ENCODE results near the gene CACNA2D3.
"Not testable (repeated sequence)": the region's sequence is repeated elsewhere in the genome, so short reads cannot be mapped to it uniquely, and the experiment has no call there.

The CACNA2D3 gene

DNA sequence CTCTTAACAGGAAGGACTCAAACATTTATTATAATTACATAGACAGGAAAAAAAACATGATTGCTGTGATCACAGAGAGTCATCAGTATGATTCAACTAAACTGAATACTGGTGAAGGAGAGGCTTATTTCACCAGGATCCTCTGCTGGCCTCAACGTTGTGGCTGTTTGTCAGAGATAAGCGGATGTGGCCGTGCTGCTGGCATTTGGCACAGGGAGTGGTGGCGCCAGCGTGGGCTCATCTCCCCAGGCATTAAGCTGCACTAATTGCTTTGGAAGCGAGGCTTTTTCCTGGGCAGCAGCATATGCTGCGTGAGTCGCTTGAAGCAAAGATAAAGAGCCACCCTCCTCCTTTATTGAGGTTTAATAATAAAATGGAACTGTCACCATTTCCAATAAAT lies 498.8 kb downstream of the CACNA2D3 start:
- TF ChIP-seq, protein P1, sequence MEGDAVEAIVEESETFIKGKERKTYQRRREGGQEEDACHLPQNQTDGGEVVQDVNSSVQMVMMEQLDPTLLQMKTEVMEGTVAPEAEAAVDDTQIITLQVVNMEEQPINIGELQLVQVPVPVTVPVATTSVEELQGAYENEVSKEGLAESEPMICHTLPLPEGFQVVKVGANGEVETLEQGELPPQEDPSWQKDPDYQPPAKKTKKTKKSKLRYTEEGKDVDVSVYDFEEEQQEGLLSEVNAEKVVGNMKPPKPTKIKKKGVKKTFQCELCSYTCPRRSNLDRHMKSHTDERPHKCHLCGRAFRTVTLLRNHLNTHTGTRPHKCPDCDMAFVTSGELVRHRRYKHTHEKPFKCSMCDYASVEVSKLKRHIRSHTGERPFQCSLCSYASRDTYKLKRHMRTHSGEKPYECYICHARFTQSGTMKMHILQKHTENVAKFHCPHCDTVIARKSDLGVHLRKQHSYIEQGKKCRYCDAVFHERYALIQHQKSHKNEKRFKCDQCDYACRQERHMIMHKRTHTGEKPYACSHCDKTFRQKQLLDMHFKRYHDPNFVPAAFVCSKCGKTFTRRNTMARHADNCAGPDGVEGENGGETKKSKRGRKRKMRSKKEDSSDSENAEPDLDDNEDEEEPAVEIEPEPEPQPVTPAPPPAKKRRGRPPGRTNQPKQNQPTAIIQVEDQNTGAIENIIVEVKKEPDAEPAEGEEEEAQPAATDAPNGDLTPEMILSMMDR (IDR thresholded peaks at IDR 0.05; ENCODE audit: insufficient read depth, missing control alignments), result no peak
- FAIRE-seq (peak; percentile 84), DNase-seq (ENCODE audit: insufficient read length, low spot score) (peak; percentile 42)

DNA sequence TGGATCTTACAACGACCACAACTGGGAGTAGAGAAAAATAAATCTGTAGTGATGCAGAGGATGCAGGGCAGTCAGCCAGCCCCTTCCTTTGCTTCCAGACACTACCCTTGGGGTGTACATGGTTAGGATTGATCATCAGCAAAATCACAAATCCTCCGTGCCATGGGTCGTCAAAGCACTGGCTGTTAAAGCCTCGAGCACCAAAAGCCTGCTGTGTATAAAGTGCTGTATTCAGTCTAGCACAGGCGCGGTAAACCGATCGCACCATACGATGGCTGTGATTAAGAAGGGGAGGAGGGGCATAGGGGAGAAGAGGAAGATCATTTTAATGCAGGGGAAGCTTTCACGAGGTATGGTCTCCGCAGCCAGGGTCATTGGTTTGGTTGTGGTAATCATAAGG lies 500.3 kb downstream of the CACNA2D3 start:
- no peak for DNase-seq (ENCODE audit: insufficient read length, low spot score)
- TF ChIP-seq, protein P1 (IDR thresholded peaks at IDR 0.05; ENCODE audit: insufficient read depth, missing control alignments), result no peak

DNA sequence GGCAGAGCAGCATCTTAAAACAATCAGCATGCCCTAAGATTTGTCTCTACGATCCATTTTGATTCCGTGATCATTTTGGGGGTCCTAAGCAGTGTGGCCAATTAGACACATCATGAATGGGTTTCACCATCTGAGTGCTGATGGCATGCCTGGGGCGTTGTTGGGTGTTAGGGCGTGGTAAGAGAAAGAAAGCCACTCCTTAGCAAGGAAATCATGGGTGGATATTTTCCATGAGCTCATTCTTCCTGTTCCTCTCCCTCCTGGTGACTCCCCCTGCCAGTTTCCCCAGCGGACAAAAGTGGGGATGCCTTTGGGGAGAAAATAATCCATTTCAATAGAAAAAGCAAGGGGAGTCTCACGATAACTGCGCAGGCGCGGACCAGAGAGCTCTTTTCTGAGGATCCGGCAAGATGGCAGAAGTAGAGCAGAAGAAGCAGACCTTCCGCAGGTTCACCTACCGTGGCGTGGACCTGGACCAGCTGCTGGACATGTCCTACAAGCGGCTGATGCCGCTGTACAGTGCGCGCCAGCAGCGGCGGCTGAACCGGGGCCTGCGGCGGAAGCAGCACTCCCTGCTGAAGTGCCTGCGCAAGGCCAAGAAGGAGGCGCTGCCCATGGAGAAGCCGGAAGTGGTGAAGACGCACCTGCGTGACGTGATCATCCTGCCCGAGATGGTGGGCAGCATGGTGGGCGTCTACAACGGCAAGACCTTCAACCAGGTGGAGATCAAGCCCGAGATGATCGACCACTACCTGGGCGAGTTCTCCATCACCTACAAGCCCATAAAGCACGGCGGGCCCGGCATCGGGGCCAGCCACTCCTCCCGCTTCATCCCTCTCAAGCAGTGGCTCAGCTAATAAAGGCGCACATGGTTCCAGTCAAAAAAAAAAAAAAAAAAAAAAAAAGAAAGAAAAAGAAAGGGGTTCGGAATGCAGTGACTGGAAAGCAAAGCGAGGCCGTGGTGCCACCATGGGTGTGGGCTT lies 503.7 kb downstream of the CACNA2D3 start:
- DNase-seq (ENCODE audit: insufficient read length, low spot score) (no peak), FAIRE-seq (no peak)

More for the DNA sequence above, 500.3 kb downstream of the CACNA2D3 start:
- FAIRE-seq, result no peak

DNA sequence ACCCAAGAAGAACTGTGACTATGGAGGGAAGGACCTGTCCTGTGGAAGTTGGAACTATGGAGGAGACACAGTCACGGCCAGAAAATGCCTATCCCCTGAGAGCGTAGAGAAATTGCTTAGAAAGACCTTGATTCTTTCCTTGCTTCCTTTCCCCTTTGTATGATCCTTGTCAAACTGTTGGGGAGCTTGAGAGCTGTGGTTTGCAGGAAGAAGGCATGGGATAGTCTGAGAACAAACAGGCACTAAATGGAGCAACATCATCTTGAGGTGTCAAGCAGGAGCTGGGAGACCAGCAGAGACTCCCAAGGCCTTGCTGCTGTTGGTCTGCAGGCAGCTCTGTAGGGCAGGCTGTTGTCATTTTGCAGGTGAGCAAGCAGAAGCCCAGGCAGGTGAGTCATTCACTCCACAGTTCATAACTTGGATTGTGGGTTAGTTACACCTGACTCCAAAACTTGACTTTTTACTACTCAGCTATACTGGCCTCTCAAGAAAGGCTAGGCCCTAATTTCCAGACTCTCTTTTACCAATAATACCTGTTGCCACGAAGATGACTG lies 506.6 kb downstream of the CACNA2D3 start:
- no peak for FAIRE-seq
- no peak for DNase-seq (ENCODE audit: insufficient read length, low spot score)
- TF ChIP-seq, protein P1 (IDR thresholded peaks at IDR 0.05; ENCODE audit: insufficient read depth, missing control alignments), result no peak

More for the DNA sequence above, 503.7 kb downstream of the CACNA2D3 start:
- TF ChIP-seq, protein P1 (IDR thresholded peaks at IDR 0.05; ENCODE audit: insufficient read depth, missing control alignments), result no peak

DNA sequence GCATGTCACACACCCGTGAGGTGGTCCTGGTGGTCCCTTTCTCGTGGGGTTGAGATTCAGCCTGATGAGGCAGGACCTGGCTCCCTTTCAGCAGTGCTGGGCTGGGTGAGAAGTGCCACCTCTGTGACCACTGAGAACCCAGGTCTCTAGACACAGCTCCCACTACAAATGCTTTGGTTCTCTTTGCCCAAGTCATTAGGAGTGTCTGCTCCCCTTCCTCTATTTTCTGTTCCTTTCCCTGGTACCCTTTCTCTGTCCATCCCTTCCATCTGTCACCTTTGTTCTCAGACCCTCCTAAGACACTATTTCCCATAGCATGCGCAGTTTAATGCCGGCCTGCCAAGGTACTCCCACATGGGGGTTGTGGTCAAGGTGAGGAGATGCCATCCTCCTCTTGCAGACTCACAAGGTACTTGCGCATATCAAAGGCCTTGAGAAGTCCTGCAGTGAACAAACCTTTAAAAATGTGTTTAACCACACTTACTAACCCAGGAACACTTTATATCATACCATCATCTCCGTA lies 507.8 kb downstream of the CACNA2D3 start:
- FAIRE-seq, result no peak
- DNase-seq (ENCODE audit: insufficient read length, low spot score), result no peak
- TF ChIP-seq, protein P1 (IDR thresholded peaks at IDR 0.05; ENCODE audit: insufficient read depth, missing control alignments), result no peak

DNA sequence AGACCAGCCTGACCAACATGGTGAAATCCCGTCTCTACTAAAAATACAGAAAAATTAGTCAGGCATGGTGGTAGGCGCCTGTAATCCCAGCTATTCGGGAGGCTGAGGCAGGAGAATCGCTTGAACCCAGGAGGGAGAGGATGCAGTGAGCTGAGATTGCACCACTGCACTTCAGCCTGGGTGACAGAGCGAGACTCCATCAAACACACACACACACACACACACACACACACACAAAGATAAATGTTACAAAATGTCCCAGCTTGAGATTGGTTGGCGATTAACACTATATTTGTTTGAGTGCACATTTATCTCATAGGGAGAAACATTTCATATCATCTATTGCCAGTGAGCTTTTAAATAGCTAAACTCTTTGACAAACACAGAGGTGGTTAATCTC lies 508.6 kb downstream of the CACNA2D3 start:
- DNase-seq (ENCODE audit: insufficient read length, low spot score); FAIRE-seq: not testable (repeated sequence)

DNA sequence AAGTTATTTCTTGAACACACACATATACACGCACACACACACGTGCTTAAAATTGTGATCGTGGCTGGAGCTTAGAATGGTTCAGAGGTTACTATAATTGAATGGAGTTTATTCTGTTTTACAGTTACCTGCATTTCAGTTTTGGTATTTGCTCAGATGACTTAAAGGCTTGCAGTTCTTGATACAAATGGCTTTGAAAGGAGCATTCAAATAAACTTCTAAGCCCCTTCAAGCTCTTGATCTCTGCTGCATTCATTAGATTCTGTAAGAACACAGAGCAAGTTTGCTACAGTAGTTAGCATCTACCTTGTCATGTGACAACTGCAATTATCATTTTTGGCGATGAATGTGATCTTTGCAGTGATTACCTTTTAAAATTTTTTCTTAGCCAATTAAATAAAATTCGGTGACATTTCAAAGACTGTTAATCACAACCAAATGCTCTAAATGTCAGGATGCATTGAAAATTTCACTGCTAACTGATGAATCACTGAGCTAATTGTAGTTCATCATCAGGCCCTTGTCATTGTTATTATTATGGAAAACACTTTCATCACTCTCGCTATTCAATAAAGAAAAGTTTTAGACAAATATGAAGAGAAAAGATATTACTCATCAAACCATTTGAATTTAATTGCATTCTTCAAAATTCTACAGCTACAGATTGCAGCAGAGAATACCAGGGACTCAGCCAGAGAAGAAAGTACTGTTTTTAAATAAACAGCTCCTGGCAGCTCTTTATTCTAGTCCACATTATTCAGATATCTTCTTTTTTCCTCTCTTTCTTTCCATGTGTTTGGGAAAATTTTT lies 509.4 kb downstream of the CACNA2D3 start:
- FAIRE-seq (no peak), DNase-seq (ENCODE audit: insufficient read length, low spot score) (no peak)
- TF ChIP-seq, protein P1 (IDR thresholded peaks at IDR 0.05; ENCODE audit: insufficient read depth, missing control alignments), result no peak

All from D721Med (cell line).